ENCODE data around the gene GATA5.

DNA sequence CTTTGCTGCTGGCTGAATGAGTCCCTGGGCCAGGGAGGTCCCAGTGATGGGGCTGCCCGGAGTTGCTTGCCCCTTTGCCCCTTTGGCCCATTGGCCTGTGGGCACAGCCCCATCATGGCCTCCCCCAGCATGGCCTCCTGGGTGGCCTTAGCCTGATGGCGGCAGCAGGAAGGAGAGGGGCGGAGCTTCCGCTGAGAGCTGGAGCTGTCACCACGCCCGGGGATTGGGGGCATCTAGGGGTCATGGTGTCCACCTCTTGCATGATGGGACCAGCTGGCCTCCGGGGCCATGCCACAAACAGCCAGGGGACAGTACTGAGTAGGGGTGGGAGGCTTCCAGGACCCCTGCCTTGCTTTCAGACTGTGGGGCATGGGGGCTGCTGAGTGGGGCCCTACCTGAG is 31.5 kb upstream of the GATA5 start:
- TF ChIP-seq CTCF (IDR thresholded peaks at IDR 0.05): no peak
- TF ChIP-seq RAD21 (IDR thresholded peaks at IDR 0.05; ENCODE audit: low read length): no peak
- TF ChIP-seq, protein P1, sequence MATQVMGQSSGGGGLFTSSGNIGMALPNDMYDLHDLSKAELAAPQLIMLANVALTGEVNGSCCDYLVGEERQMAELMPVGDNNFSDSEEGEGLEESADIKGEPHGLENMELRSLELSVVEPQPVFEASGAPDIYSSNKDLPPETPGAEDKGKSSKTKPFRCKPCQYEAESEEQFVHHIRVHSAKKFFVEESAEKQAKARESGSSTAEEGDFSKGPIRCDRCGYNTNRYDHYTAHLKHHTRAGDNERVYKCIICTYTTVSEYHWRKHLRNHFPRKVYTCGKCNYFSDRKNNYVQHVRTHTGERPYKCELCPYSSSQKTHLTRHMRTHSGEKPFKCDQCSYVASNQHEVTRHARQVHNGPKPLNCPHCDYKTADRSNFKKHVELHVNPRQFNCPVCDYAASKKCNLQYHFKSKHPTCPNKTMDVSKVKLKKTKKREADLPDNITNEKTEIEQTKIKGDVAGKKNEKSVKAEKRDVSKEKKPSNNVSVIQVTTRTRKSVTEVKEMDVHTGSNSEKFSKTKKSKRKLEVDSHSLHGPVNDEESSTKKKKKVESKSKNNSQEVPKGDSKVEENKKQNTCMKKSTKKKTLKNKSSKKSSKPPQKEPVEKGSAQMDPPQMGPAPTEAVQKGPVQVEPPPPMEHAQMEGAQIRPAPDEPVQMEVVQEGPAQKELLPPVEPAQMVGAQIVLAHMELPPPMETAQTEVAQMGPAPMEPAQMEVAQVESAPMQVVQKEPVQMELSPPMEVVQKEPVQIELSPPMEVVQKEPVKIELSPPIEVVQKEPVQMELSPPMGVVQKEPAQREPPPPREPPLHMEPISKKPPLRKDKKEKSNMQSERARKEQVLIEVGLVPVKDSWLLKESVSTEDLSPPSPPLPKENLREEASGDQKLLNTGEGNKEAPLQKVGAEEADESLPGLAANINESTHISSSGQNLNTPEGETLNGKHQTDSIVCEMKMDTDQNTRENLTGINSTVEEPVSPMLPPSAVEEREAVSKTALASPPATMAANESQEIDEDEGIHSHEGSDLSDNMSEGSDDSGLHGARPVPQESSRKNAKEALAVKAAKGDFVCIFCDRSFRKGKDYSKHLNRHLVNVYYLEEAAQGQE (IDR thresholded peaks at IDR 0.05; ENCODE audit: low read depth, low read length): no peak
- no peak for TF ChIP-seq EZH2phosphoT487 (IDR thresholded peaks at IDR 0.05; ENCODE audit: borderline replicate concordance, low read depth)
- TF ChIP-seq, protein P2, sequence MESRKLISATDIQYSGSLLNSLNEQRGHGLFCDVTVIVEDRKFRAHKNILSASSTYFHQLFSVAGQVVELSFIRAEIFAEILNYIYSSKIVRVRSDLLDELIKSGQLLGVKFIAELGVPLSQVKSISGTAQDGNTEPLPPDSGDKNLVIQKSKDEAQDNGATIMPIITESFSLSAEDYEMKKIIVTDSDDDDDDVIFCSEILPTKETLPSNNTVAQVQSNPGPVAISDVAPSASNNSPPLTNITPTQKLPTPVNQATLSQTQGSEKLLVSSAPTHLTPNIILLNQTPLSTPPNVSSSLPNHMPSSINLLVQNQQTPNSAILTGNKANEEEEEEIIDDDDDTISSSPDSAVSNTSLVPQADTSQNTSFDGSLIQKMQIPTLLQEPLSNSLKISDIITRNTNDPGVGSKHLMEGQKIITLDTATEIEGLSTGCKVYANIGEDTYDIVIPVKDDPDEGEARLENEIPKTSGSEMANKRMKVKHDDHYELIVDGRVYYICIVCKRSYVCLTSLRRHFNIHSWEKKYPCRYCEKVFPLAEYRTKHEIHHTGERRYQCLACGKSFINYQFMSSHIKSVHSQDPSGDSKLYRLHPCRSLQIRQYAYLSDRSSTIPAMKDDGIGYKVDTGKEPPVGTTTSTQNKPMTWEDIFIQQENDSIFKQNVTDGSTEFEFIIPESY (IDR thresholded peaks at IDR 0.05; ENCODE audit: borderline replicate concordance, low read depth): no peak
- no peak for TF ChIP-seq SMC3 (IDR thresholded peaks at IDR 0.05; ENCODE audit: low read depth, low read length)
- TF ChIP-seq, protein P3, sequence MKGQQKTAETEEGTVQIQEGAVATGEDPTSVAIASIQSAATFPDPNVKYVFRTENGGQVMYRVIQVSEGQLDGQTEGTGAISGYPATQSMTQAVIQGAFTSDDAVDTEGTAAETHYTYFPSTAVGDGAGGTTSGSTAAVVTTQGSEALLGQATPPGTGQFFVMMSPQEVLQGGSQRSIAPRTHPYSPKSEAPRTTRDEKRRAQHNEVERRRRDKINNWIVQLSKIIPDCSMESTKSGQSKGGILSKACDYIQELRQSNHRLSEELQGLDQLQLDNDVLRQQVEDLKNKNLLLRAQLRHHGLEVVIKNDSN (IDR thresholded peaks at IDR 0.05; ENCODE audit: borderline replicate concordance, low read depth): no peak
- TF ChIP-seq EP300 (IDR thresholded peaks at IDR 0.05; ENCODE audit: borderline replicate concordance in 1 of 2, low read depth in 1 of 2, low read length in 1 of 2): no peak
- TF ChIP-seq GABPA (IDR thresholded peaks at IDR 0.05; ENCODE audit: low read depth): no peak
- no peak for TF ChIP-seq TAF1 (IDR thresholded peaks at IDR 0.05; ENCODE audit: borderline replicate concordance, low read depth, low read length)
- TF ChIP-seq NFIC (IDR thresholded peaks at IDR 0.05; ENCODE audit: borderline replicate concordance): no peak
- no peak for TF ChIP-seq CHD2 (IDR thresholded peaks at IDR 0.05; ENCODE audit: low read length, partially characterized antibody)
- no peak for TF ChIP-seq NRF1 (IDR thresholded peaks at IDR 0.05; ENCODE audit: low read depth, low read length)
- no peak for TF ChIP-seq POLR2AphosphoS5 (IDR thresholded peaks at IDR 0.05; ENCODE audit: low read depth, low read length)
